Urothelium cell line (cell line): Measurements from ENCODE around the gene POM121L2.

Source experiments
- DNase-seq: peaks from one replicate; pipeline ENCODE4 v3.0.0; 2011; ENCODE audit warnings: low spot score, mixed read lengths
- FAIRE-seq: peaks from 2 replicates; lab custom pipeline; 2011; peaks lifted over from hg19 to GRCh38; lab: Jason Lieb, UNC

The POM121L2 gene

GRCh38 chr6:27312146-27312949 lies at the start of gene POM121L2:
POM121L2 (minus strand) TSS chr6:27312273; CDS start chr6:27312170, 103 bp downstream.
- DNase-seq (peak; percentile 83), FAIRE-seq (no peak)

- DNase-seq = no peak
- no peak for FAIRE-seq
These were observed 47.2 kb upstream of the POM121L2 start for GRCh38 chr6:27359231-27359630.

GRCh38 chr6:27358786-27359185 lies 46.7 kb upstream of the POM121L2 start:
- FAIRE-seq (no peak), DNase-seq (no peak)

GRCh38 chr6:27352850-27353249 lies 40.8 kb upstream of the POM121L2 start:
- no peak for FAIRE-seq
- DNase-seq = no peak

GRCh38 chr6:27334141-27334540 lies 22.1 kb upstream of the POM121L2 start:
- DNase-seq (no peak), FAIRE-seq (no peak)

- DNase-seq (no peak), FAIRE-seq (no peak)
These were observed 21.6 kb upstream of the POM121L2 start for GRCh38 chr6:27333642-27334040.

GRCh38 chr6:27332692-27333641 lies 20.9 kb upstream of the POM121L2 start:
- FAIRE-seq = no peak
- peak; percentile 70 for DNase-seq

GRCh38 chr6:27327023-27327738 lies 15.1 kb upstream of the POM121L2 start:
- DNase-seq (no peak), FAIRE-seq (no peak)

- FAIRE-seq = no peak
- no peak for DNase-seq
These were observed 9.8 kb upstream of the POM121L2 start for GRCh38 chr6:27321901-27322300.

GRCh38 chr6:27321370-27321769 lies 9.3 kb upstream of the POM121L2 start:
- DNase-seq = no peak
- no peak for FAIRE-seq

- DNase-seq (no peak), FAIRE-seq (no peak)
These were observed 6.9 kb upstream of the POM121L2 start for GRCh38 chr6:27318973-27319372.

GRCh38 chr6:27314046-27314445 lies 2.0 kb upstream of the POM121L2 start:
- FAIRE-seq (no peak), DNase-seq (no peak)

GRCh38 chr6:27312950-27313271 lies 838 bp upstream of the POM121L2 start:
- FAIRE-seq (no peak), DNase-seq (no peak)

GRCh38 chr6:27311806-27312145 lies 297 bp downstream of the POM121L2 start:
- DNase-seq (no peak), FAIRE-seq (no peak)

- no peak for FAIRE-seq
- no peak for DNase-seq
These were observed 8.3 kb downstream of the POM121L2 start for GRCh38 chr6:27303613-27304272.

- FAIRE-seq (no peak), DNase-seq (no peak)
These were observed 14.0 kb downstream of the POM121L2 start for GRCh38 chr6:27297857-27298730.

- FAIRE-seq = no peak
- no peak for DNase-seq
These were observed 14.6 kb downstream of the POM121L2 start for GRCh38 chr6:27297484-27297856.

GRCh38 chr6:27296106-27296783 lies 15.8 kb downstream of the POM121L2 start:
- FAIRE-seq = no peak
- peak; percentile 64 for DNase-seq
